HG03135 (cell line): Measurements from ENCODE around the gene PTPRN2.
"Not testable (repeated sequence)": the region's sequence is repeated elsewhere in the genome, so short reads cannot be mapped to it uniquely, and the experiment has no call there.

Experiments used
- ATAC-seq: cut with Tn5 transposase; IDR thresholded peaks from one replicate; pipeline ENCODE4 v1.9.1; 2021; ENCODE audit warnings: mild to moderate bottlenecking, moderate library complexity; ENCODE audit not compliant: unreplicated experiment

The PTPRN2 gene

DNA sequence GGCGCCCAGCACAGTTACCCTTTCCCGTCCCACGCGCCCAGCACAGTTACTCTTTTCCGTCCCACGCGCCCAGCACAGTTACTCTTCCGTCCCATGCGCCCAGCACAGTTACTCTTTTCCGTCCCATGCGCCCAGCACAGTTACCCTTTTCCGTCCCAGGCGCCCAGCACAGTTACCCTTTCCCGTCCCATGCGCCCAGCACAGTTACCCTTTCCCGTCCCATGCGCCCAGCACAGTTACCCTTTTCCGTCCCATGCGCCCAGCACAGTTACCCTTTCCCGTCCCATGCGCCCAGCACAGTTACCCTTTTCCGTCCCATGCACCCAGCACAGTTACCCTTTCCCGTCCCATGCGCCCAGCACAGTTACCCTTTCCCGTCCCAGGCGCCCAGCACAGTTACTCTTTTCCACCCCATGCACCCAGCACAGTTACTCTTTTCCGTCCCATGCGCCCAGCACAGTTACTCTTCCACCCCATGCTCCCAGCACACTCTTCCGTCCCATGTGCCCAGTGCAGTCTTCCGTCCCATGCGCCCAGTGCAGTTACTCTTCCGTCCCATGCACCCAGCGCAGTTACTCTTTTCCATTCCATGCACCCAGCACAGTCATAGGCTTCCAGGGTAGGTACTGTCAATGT, 853.7 kb downstream of the PTPRN2 start:
- not testable (repeated sequence) for ATAC-seq

DNA sequence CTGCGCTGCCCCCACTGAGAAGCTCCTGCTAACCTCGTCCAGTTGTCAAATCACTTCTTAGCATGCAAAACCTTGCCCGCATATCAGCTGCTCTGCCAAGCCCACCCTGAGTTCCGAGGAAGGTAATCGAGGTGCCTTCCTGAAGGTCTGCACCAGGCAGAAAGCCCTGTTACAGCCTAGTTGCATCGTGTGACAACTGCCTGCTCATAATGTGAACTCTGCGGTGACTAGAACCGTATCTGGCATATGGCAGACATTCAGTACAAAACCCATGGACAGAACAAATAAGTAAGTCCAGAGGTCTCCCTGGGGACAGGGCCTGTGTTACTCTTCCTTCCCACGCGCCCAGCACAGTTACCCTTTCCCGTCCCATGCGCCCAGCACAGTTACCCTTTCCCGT, 856.5 kb downstream of the PTPRN2 start:
- no peak for ATAC-seq

DNA sequence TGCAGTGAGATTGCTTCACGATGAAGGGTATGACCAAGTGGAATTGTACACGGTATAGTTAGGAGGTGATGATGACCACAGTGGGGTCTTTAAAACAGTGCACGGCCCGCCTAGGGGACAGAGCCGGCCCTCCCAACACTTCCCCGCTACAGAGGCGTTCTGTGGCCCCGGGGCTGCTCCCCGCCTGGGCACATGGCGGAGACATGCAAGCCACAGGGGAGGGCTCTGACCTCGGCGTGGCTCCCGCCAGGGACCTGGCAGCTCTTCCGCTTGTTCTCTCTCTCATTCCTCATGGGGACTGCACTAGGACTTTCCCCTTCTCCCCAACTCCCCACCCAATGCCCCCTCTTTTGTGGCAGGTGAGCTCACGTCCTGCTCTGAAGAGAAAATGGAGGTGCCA, 857.0 kb downstream of the PTPRN2 start:
- no peak for ATAC-seq

DNA sequence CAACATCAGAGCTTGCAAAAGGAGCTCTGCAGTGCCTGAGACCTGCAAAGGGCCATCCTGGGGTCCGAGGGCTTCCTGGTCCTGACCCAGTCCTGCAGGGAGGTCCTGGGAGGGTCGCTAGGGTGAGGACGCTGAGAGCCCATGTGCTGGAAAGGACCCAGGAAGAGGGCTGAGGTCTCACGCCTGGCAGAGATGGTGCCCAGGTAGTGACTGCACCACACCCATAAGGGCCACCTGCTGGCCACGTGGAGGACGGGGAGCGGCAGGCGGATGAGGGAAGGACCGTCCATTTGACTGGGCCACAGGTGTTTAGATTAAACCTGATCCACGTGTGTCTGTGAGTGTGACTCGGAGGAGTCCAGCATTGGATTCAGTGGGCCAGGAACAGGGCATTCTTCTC, 858.1 kb downstream of the PTPRN2 start:
- ATAC-seq: no peak

DNA sequence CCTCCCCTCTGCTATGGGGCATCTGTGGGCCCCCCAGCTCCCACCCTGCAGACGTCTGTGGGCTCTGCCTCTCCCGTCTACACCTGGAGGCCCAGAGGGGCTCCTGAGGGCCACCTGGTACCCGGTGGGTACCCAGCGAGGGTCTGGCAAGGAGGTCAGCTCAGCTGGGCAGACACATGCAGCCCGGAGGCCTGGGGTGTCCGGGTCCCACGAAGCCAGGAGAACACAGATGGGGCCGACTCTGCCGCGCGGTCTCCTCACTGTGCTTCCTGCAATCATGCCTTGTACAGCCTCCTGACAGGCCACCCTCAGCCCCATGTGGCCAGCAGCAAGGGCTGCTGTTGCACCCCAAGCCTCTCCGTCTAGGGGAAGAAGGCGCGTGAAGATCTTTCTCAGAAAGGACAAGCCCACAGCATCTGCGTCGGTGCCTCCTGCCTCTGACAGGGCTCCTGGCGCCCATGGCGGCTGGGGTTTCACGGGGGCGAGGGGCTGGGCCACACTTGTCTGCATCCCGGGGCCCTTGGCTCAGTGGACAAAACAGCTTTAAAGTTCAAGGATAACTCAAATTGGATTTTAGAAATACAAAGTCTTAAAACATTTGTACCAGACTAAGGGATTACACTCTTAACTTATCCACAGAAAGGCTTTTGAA, 859.5 kb downstream of the PTPRN2 start:
- no peak for ATAC-seq

DNA sequence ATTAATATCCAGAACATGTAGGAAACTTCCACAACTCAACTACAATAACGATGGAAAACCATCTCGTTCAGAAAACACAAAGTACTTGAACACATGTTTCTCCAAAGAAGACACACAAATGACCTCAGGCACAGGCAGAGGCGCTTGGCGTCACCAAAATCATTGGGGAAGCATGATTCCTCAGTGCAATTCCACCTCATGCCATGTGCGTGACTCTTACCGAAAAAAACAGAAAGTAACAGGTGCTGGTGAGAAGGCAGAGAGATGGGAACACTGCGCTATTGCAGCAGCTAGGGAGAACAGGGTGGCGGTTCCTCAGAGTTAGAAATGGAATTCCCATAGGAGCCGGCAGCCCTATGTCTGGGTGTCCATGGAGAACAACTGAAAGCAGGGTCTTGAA, 860.9 kb downstream of the PTPRN2 start:
- no peak for ATAC-seq

DNA sequence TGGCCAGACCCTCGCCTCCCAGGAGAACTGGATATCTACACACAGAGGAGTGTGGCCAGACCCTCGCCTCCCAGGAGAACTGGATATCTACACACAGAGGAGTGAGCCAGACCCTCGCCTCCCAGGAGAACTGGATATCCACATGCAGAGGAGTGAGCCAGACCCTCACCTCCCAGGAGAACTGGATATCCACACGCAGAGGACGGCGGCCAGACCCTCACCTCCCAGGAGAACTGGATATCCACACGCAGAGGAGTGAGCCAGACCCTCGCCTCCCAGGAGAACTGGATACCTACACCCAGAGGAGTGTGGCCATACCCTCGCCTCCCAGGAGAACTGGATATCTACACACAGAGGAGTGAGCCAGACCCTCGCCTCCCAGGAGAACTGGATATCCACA, 862.3 kb downstream of the PTPRN2 start:
- ATAC-seq: not testable (repeated sequence)

DNA sequence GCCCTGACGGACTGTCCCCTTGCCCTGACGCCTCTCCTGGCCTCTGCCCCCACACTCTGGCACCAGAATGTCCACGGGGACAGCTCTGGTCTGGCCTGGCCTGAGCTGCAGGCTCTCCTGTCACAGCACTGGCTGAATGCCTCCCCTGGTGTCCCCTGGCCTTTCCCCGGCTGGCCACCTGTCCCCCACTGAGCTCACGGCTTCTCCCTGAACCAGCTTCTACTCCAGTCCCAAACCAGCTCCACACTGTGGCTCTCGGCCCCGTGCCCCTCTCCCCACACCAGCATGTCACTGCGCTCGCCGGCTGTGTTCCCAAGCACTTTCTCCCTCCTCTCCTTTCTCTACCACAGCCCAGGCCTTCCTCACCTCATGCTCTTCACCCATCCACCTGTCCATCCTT, 864.4 kb downstream of the PTPRN2 start:
- ATAC-seq: no peak

DNA sequence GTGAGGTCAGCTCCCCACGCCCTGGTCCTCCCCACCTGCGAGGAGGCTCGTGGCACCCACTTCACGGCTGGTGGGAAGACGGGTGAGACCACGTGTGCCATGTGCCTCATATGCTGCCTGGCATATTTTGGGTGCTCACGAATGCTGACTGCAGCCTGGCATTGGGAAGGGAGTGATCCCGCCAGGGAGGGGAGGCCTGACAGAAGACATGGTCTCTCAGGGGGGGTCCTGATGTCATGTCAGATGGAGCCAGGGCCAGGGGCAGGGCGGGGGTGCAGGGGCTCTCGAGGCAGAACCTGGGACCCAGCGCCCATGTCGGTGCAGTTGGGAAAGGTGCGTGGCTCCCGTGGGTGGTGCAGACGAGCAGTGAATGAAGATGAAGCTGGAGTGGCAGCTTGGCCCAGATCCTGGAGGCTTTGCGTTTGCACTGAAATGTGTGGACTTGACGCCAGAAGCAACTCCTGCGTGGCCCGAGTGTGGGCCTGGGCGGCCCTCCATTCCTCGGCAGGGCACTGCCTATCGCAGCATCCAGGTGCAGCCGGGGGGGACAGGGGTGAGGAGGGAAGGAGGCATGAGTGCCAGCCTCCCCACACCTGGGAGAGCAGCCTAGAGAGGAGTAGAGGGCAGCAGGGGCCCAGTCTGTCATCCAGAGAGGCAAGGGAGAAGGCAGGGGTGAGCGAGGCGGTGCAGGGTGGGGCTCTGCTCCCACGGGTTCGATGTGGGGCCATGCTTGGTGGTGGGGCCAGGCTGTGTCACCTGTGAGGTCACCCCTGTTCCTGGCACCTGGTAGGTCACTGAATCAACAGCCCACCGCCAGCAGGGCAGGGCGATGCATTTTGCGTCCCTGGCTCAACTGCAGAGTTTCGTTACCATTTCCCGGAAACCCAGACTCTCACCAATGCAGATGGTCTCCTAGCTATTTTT, 865.2 kb downstream of the PTPRN2 start:
- no peak for ATAC-seq

DNA sequence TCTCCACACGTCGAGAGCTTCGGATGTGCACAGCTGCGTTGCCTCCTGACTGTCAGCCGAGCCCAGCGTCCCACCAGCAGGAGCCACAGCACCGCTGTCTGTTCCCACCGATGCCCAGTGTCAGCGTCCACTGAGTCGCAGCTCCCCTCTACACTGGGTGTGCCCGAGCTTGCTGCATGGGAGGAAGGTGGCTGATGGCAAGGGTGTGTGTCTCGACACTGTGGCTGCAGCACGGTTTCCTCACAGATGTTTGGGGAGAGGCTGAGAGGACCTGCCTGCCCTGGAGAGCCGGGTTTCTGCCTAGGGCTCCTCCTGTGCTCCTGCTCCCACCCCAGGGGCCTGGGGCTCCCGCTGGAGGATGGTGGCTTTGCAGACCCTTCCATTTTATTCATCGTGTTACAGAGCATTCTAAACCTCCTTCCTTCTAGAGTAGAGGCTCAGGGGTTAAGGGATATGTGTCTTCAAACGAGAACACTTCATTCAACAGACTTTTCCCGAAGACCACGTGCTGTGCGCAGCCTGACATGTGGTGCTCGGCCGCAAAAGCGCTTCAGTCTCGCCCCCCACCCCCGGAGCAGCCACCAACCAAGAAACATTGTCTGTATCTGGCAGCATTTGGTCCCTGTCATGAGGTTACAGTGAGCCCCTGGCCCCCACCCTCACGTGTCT, 866.0 kb downstream of the PTPRN2 start:
- no peak for ATAC-seq

DNA sequence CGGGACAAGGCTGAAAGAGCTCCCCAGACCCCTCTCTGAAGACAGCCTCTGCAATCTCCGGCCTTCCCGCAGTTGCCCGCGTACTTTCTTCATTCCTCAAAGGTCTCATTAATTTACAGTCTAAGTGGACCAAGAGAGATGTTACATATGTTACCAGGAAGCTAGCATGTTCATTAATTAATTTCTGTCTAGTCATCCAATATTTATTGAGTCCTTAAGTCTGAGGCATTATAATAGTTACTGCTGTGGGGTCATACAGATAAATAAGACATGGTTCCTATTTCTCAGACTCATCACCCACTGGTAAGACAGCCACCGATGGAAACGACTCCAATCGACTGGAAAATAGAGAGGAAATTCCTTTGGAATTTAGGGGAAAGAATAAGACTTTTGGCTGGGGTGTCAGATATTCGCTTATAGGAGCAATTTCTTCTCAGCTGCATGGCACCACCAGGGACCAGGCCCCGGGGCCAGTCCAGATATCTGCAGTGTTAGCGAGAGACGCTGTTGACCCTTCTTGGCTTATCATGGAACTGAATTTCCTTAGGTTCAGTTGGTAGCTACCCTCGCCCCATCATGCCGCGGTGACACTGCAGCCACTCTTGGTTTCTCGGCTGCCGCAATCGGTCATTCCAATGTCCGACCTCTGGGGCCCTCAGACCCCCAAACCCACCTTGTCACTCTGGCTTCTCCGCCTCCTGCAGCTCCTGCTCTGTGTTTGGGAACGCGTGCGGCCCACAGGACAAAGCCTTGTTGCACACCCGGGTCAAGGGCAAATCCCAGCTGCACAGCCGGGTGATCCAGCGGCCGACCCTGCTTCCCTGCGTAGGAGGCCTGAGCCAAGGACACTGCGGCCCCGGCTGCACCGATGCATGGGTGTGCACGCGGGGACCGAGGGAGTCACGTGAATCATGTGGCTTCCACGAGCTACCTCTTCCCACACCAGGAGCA, 867.6 kb downstream of the PTPRN2 start:
- no peak for ATAC-seq

DNA sequence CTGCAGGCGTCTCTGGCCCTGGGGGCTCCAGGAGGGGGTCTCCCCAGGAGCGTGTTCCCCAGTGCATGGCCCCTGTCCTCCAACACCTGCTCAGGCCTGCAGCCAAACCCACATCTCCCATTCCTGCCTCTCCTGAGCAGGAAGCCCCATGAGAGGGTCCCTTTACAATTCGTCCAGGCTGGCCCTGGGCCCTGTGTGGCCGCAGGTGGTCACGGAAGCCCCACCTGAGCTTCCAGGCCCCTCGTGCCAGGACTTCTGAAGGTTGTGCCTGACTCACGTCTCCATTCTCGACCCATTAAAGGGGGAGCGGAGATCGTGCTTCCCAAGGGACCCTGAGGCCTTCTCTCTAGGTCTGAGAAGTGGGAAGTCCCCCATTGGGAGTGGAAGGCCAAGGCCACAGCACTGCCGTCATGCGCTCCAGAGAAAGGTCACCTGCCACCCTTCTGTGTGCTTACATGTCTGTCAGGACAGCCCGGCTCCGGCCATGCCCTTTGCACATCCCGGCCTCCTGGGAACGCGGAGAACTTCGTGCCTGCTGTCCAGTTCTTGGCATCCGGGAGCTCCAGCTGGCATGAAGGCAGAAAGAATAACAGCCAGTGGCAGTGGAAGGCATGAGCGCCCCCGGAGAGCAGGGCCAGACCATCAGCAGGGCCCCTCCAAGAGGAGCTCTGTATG, 868.5 kb downstream of the PTPRN2 start:
- ATAC-seq: no peak

DNA sequence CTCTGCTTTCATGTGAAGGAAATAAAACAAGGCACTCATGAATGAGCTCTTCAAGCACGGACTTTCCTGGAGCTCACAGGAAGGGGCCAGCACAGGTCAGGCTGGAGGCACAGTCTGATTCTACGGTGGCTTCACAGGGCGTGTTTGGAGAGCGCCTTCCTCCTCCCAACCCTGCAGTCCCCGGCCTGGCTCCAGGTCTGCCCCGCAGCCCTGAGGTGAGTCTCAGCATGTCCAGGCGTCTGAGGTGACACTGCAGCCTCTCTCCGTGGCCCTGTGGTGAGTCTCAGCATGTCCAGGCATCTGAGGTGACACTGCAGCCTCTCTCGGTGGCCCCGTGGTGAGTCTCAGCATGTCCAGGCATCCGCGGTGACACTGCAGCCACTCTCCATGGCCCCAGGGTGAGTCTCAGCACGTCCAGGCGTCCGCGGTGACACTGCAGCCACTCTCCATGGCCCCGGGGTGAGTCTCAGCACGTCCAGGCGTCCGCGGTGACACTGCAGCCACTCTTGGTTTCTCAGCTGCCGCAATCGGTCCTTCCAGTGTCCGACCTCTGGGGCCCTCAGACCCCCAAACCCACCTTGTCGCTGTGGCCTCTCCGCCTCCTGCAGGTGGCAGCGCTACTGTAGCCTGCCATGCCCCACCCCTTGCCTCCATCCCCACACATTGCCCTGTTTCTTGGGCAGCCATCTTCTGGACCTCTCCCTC, 869.2 kb downstream of the PTPRN2 start:
- ATAC-seq: no peak

DNA sequence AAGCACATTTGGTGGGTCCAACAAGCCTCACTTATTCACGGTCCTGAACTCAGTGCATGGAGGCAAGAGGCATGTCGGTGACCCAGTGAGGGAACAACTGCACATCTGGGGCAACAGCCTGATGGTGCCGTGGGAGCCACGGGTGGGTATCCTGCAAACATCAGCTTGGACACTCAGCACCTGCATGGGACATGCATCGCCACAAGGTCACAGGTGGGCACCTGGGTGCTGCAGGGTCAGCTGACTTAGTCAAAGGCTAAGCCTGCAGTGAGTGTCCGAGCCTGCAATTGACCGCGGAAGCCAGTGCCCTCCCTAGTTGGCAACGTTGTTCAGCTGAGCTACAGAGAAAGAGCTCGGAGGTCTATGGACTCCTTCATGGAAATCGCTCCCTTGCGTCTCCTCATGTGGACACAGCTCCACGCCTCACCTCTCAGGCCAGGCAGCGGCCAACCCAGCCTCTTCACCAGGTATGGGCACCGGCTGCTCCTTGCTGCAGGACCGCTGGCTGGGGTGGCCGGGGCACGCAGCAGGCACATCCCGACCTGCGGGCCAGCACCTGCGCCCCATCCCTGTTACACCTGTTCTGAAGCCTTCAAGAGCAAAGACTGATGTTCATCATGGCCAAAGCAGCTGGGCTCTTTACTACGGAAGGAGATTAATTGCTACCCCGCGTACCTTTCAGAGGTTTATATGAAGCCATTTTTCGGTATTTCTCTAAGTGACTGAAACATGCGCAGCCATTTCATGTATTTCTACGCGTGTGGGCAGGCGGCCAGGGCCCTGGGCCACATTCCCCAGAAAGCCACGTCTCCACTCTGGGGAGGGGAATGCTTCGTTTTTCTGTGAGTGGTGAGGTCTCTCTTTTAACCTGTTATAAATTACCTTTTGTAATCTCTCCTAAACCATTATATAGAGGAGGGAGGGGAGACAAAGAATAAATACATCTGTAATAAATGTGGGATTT, 870.1 kb downstream of the PTPRN2 start:
- ATAC-seq: no peak

DNA sequence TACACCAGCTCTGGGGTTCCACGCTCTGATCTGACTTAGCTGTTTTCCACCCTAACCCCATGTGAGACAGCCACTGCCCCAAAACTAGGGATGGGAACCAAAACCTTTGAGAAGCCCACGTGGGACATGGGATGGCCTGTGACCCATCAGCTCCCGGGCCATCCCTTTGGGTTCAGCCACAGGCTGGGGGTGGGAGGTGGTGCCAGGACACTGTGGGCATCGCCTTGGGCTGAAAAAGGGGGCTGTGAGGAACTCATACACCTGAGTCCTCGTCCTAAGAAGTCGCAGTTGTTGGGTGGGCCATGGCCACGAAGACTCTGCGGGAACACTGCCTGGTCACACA, 871.7 kb downstream of the PTPRN2 start:
- no peak for ATAC-seq

DNA sequence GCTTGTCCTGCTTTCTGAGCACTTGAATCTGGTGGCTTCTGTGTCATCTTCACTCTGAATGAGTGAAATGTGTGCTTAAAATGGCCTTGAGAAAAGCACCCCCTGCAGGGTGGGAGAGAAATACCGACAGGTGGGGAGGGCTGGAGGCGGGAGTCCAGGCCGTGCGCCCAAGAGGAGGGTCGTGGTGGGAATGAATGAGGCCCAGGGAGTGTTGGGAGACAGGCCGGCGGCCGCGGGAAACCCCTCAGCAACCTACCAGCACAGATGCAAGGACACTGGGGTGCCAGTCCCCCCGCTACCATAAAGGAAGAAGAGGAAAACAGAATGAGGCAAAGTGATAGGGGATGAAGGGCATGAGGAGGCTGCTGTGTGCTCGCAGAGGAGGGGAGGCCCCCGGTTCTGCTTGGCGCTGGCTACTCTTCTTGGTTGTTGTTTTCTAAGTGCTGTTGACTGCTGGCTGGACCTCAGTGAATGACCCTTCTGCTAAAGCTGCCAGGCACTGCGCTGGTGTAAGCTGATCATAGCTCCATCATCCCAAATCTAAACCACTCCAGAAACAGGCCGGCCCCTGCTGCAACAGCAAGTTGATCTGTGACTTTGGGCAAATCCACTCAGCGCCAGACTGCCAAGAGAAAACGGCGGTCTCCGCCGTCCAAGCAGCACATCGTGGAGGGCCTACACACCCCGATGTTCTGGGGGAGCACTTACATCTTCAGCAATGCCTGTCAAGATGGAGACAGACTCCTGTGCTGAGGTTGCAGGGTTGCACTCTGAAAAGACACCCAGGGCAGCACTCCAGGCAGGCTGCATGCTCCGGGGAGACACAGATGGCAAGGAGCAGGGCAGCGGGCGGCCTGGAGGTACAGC, 872.3 kb downstream of the PTPRN2 start:
- no peak for ATAC-seq
